Stimulated activated CD4-positive, alpha-beta T cell treated with anti-CD3 and anti-CD28 coated beads, Interleukin-15, amount 100 ng/mL, for 24 hours (primary cell): ENCODE results near the gene CPEB4.

ENCODE experiments used
- DNase-seq: peaks from one replicate; pipeline ENCODE4 v3.0.0-alpha.2; 2020

Gene CPEB4

GRCh38 chr5:173887610-173888472, at the start of gene CPEB4:
Gene CPEB4, plus strand, starts transcription at chr5:173888349. Its CDS starts 1,385 bp downstream, at chr5:173889734.
- peak; percentile 98 for DNase-seq

- DNase-seq, result no peak
Measured at GRCh38 chr5:173839117-173839713, 48.9 kb upstream of the CPEB4 start.

DNA sequence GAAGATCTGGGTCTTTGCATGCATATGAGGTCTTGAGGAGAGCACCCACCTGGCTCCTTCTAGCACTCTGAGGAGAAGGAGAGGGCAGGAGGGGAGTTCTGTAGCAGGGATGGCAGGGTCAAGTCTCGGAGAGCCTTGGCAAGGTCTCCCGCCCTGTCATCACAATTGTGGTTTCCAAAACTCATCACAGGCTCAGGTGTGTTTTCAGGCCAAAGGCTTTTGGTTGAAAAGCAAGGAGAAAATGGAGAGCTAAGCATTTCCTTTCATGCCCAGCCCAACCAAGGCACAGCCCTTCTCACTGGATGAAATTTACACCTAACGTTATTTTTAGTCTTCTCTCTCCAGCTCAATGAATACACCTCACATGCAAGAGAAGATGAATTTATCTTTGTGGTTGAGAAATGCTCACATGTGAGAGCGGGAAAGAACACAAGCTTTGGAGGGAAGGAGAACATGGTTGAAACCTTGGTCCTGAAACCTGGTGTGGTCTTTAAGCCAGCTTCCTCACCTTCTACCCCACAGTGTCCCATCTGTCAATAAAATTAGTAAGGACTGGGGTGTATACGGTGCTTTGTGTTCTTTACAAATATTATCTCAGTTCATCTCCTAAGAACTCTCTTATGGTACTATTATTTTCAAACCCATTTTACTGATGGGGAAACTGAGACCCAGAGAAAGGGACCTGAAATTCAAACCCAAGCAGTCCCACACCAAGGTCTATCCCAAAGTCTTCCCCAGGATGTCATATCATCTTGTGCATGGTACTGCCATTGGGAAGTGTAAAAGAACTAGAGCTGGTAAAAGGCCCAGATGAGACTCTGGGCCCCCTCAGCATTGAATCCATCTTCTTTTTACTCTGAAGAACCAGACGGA, 47.8 kb upstream of the CPEB4 start:
- DNase-seq, result no peak

GRCh38 chr5:173841710-173842109, 46.4 kb upstream of the CPEB4 start:
- no peak for DNase-seq

DNA sequence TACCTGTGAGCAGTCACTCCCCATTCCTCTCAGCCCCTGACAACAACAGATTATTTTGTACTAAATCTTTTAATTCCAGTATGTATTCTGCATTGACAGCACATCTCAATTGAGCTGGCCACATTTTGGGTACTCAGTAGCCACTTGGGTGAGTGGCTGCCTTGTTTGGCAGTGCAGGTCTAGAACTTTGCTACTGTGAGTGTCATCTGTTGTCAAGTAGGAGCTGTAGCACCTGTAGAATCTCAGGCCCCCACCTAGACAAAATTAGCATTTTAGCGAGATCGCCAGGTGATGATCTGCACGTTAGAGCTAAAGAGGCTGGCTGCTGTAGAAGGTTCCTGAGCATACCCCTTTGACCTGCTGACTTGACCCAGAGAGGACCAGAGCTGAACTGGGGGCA, 44.4 kb upstream of the CPEB4 start:
- no peak for DNase-seq

GRCh38 chr5:173845321-173845720, 42.8 kb upstream of the CPEB4 start:
- DNase-seq, result no peak

GRCh38 chr5:173846929-173847501, 41.1 kb upstream of the CPEB4 start:
- no peak for DNase-seq

DNA sequence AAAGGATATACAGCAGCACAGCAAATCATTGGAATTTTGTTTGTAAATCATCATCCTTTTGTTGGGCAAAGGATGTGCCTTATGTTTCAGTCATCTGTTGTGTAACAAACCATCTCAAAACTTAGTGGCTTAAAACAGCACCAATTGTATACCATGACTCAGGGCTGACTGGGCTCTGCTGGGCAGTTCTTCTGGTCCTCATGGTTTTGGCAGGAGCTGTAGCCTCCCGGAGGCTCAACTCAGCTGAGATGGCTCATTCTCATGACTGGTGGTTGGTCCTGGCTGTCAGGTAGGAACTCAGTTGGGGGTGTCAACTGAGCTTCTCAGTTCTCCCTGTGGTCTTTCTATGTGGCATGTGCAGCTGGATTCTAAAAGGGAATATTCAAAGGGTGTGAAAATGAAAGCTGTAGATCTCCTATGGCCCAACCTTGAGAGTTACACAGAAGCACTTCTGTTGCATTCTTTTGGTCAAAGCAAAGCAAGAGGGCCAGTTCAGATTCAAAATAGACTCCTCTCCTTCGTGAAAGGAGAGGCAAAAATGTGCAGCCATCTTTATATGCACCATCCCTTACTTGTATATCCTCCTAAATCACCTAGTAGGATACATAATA, 39.1 kb upstream of the CPEB4 start:
- DNase-seq, result no peak

GRCh38 chr5:173849908-173850307, 38.2 kb upstream of the CPEB4 start:
- no peak for DNase-seq

DNA sequence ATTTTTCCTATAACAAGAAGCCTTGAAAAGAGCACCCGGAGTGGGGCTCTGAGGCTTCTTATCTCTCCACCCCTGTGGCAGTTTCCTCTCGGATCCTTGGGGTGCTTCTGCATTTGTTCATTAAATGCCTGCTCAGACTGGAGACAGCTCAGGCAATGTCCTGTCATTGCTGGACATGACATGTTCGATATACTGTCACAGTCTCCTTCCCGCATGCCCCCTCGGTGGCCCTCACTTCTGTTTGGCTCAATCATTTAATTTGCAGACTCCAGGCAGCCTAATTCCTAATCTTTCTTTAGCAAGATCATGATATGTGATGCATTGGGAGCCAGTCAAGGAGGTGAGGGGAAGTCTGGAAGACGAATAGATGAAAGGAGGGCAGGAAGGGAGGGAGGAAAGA, 37.5 kb upstream of the CPEB4 start:
- DNase-seq, result no peak

DNA sequence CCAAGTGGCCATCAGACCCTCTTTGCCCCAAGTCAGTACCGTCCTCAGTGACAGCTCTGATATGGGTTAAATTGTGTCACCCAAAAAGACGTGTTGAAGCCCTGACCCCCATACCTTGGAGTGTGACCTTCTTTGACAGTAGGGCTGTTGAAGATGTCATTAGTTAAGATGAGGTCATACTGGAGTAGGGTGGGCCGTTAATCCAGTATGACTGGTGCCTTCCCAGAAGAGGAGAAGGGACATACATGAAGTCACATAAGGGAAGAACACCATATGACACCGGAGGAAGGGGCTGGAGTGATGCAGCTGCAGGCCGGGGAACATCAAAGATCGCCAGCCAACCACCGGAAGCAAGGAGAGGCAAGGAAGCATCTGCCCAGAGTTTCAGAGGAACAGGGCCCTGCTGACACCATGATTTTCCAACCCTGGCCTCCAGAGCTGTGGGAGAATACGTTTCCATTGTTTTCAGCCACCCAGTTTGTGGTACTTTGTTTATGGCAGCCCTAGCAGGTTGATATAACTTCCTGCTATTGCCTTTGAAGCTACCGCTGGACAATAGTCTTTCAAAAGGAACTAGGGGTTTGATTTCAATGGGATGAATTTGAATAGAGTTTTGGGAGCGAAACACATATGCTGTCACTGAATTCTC, 36.4 kb upstream of the CPEB4 start:
- DNase-seq, result no peak

- no peak for DNase-seq
Measured at GRCh38 chr5:173852790-173853359, 35.3 kb upstream of the CPEB4 start.

GRCh38 chr5:173853370-173854131, 34.6 kb upstream of the CPEB4 start:
- DNase-seq, result no peak

GRCh38 chr5:173855162-173855994, 32.8 kb upstream of the CPEB4 start:
- no peak for DNase-seq

- no peak for DNase-seq
Measured at GRCh38 chr5:173855995-173856656, 32.0 kb upstream of the CPEB4 start.

DNA sequence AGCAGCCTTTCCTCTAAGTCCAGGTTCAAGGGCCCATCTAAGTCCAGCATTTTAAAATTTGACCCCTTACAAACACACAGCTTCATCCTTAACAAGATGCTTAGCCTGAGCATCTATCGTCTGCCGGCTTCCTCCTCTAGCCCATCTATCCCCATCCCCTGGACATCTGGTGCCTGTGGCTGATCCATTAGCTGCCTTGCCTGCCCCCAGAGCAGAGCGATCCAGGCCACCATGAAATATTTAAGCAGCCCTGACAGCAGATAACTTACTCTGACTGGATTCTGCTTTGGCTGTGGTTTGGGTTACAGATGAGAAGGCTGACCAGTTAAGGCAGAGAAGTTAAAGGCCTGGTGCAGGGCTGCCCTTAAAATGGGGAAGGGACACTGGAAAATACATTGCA, 30.9 kb upstream of the CPEB4 start:
- DNase-seq, result no peak

DNA sequence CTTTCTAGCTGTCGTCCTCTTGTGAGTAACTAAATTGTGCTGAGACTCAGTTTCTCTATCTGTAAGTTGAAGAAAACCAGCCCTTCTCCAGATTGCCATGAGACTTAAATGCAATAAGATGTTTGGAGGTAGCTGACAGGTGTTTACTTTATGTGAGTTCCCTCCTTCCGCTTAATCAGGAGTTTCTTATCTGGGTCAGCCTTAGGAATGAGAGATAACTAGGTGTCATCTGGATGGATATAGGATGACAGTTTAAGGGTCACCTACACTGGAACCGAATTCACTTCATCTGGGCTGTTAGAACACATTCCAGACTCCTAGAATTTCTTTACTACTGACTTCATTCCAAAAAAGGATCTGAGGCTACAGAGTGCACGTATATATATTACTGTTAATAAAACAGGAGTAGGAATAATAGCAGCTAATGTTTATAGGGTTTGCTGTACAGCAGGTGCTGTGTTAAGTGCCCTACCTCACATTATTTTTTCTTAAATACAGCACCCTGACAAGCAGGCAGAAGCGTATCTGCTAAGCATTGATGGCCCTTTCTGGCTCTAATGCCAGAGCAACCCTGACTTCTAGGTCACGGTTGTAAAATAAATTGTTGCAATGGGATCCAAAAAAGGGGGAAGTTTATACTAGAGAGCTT, 30.0 kb upstream of the CPEB4 start:
- DNase-seq, result no peak

GRCh38 chr5:173858670-173859407, 29.3 kb upstream of the CPEB4 start:
- no peak for DNase-seq
